Stomach (tissue), 4 donors: ENCODE results near the gene SERTAD3.

Experiments
- CTCF ChIP-seq, 7 experiments: fragments of 450-650 bp in 4 of 7; fragments of 200-600 bp in 3 of 7; sonication (generic) in 3 of 7; IDR thresholded peaks; one replicate each; pipeline ENCODE4 v1.5.1; 2016 to 2019; ENCODE audit warnings: antibody characterized with exemption in 7 of 7, control low read depth in 2 of 7, mild to moderate bottlenecking in 1 of 7
- POLR2A ChIP-seq, 4 donors: fragments of 450-650 bp; IDR thresholded peaks; one replicate each; pipeline ENCODE4 v1.6.1; 2016; ENCODE audit warnings: antibody characterized with exemption in 4 of 4, control low read depth in 2 of 4, mild to moderate bottlenecking in 1 of 4, moderate library complexity in 1 of 4
- POLR2AphosphoS5 ChIP-seq, 3 donors: sonication (generic); formaldehyde crosslinking; IDR thresholded peaks; one replicate each; pipeline ENCODE4 v1.6.1; 2016; ENCODE audit warnings: antibody characterized with exemption in 3 of 3

- no peak for TF ChIP-seq POLR2AphosphoS5 (IDR thresholded peaks at IDR 0.05)
- TF ChIP-seq CTCF (IDR thresholded peaks at IDR 0.05), result no peak
- no peak for TF ChIP-seq POLR2A (IDR thresholded peaks at IDR 0.05)
These were observed 13.9 kb upstream of the SERTAD3 start for GRCh38 chr19:40457953-40458596.
